Posterior cingulate gyrus (tissue), 11 donors: ENCODE data around the gene PPFIA4.

Experiments used
- DNase-seq, 10 donors: peaks; one replicate each; pipeline versions ENCODE4 v3.0.0 to v3.0.0-alpha.2; 2020 to 2021; ENCODE audit warnings: mixed read lengths in 3 of 10
- intact Hi-C: fragments of 100-400 bp; cut with DNase I; formaldehyde crosslinking; loops from one replicate; pipeline ENCODE4 v1.15.1; 2023

PPFIA4 gene

GRCh38 chr1:203077956-203078355 is 51.7 kb downstream of the PPFIA4 start:
- intact Hi-C loops, result loop anchor here (5.0 kb wide), 1 partner anchor 44 kb away; no protein-coding TSS in a partner anchor

GRCh38 chr1:203078478-203078877 is 52.2 kb downstream of the PPFIA4 start:
- DNase-seq, result no peak
- intact Hi-C loops, result loop anchor here (5.0 kb wide), 1 partner anchor 44 kb away; no protein-coding TSS in a partner anchor

More at GRCh38 chr1:203077956-203078355, 51.7 kb downstream of the PPFIA4 start:
- peak in 1 of 10 donors; percentile 42 for DNase-seq

- no peak for DNase-seq
- intact Hi-C loops, result no loop called here
These were observed 54.2 kb downstream of the PPFIA4 start for GRCh38 chr1:203080456-203080855.

GRCh38 chr1:203081465-203082230 is 55.4 kb downstream of the PPFIA4 start:
- intact Hi-C loops, result no loop called here
- DNase-seq, result no peak

GRCh38 chr1:203082231-203082505 is 55.9 kb downstream of the PPFIA4 start:
- intact Hi-C loops, result no loop called here
- no peak for DNase-seq

- no peak for DNase-seq
- intact Hi-C loops, result no loop called here
These were observed 56.5 kb downstream of the PPFIA4 start for GRCh38 chr1:203082571-203083462.

DNA sequence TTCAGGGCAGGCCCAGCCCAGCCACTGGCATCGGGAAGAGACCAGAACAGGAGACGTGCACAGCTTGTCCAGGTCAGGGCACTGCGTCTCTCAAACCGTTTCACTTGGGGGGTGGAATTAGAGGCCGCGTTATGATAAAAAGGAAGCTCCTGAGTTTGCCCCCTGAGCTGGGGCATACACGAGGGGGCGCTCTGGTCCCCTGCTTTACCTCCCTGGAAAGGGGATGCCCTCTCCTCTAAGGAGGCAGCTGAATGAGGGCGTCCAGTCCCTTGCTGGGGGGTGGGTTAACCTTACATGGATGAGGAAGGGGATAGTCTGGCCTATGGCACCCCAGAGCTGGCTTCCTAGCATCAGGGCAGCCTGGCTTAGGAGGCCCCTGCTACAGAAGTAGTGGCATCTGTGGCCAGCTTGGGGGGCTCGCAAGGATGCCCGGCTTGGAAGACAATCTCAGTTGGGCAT is 57.2 kb downstream of the PPFIA4 start:
- intact Hi-C loops, result no loop called here
- no peak for DNase-seq

GRCh38 chr1:203084588-203085527 is 58.6 kb downstream of the PPFIA4 start:
- intact Hi-C loops, result no loop called here
- no peak for DNase-seq

- intact Hi-C loops, result no loop called here
- no peak for DNase-seq
These were observed 59.5 kb downstream of the PPFIA4 start, which contains the start of gene MYOG for GRCh38 chr1:203085528-203086406. MYOG (minus strand) TSS chr1:203086012; CDS start chr1:203085961, 51 bp downstream.

DNA sequence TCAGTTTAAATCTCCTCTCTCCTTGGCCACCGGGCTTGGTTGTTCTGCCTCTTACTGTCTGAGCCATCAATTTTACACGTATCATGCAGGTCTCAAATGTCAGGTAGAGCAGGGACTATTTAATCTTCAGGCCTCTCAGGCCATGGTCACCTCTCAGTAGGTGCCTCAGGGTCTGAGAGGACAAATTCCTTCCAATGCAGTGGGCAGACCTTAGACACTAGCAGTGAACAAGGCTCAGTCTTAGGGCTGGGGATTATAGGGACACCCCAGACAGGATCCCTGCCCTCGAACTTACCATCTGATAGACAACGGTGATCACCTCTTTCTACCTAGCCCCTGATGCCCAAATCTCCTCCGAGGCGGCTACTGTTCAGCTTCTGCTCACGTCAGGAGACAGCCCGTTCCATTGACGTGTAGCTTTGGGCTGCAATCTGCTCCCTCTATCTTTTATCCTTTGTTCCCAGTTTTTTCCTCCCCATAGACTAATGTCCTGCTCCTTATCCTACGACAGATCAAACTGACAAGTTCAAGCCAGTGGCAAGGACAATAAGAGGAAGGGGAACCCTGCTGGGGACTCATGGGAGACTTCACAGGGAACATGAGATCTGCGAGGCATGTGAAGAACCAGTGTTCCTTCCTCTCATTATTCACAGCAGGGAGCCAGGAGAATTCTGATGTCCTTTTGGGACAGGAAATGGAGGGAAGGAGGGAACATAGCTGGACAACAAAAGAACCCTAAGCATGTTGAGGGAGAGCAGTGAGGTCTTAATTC is 60.9 kb downstream of the PPFIA4 start:
- DNase-seq, result no peak
- intact Hi-C loops, result no loop called here

DNA sequence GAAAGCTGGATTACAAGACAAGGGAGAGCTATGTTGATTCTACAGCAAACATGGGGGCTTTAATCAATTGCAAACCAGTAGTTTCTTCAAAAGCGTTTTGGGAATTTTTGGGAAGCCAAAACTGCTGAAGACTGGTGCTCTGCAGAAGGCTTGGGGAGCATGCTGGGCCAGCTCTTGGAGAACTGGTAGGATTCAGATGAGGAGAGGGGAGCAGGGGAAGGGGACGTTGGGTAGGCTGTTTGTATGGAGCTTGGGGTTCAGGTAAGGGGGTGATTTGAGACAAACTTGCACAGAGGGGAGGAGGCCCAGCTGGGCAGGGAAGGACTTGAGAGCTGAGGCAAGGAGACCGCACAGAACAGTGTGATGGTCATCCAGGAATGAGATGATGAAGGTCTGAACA is 62.1 kb downstream of the PPFIA4 start:
- intact Hi-C loops, result no loop called here
- DNase-seq, result no peak

DNA sequence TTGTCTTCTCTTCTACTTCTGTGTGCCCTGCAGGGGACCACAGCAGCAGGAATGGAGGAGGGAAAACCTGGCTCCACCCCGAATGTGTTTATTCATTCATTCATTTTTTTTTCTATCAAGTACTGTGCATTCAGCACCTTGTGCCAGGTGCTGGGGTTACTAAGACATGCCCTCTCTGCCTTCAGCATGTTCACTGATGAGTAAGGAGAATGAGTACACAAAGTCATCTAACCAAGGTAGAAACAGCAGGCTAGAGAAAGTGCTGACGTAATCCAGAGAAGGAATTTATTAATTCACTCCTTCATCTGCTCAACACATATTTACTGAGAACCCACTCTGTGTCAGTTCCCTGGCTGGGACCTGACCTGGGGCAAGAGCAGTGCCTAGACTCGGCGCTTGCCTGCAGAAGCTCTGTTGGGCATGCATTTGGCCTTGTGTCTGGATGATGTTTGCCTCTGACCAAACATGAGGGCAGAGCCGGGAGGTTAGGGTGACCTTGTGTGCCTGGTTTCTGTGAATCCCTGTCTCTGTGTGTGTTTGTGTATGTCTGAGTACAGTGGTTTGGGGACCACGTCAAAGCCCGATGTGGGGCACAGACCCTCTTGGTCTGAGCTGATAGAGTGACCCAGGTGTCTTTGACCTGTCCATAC is 62.8 kb downstream of the PPFIA4 start:
- DNase-seq, result no peak
- intact Hi-C loops, result no loop called here

GRCh38 chr1:203089651-203090045 is 63.4 kb downstream of the PPFIA4 start:
- DNase-seq, result peak in 2 of 10 donors; percentile 23 to 32
- intact Hi-C loops, result no loop called here

- intact Hi-C loops, result no loop called here
- no peak for DNase-seq
These were observed 64.3 kb downstream of the PPFIA4 start for GRCh38 chr1:203090421-203091198.

GRCh38 chr1:203091199-203091477 is 64.8 kb downstream of the PPFIA4 start:
- intact Hi-C loops, result no loop called here
- DNase-seq, result no peak

DNA sequence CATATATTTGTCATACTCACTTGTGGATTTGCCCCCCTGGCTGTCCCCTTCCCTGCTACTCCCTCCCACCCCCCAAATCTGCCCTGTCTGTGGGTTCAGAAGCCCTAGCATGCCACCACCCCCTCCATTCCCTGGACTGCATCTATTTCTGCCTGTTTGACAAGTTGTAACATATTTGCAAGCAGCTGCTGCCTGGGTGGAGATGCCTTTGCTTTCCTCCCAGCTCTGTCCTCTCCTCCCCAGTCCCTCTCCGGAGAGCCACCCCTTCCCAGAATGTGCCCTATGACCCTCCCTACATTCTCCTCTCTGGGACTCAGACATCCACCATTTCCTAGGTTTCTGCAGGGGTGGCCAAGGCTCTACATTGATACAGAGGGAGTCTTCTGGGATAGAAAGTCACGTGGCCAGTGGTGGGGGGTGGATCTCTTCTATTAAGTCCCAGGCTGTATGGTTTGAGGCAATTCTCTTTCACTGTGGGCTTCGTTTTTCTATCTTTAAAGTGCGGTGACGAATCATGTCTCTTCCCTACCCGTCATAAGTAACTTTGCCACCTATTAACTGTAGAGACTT is 65.6 kb downstream of the PPFIA4 start:
- DNase-seq, result no peak

DNA sequence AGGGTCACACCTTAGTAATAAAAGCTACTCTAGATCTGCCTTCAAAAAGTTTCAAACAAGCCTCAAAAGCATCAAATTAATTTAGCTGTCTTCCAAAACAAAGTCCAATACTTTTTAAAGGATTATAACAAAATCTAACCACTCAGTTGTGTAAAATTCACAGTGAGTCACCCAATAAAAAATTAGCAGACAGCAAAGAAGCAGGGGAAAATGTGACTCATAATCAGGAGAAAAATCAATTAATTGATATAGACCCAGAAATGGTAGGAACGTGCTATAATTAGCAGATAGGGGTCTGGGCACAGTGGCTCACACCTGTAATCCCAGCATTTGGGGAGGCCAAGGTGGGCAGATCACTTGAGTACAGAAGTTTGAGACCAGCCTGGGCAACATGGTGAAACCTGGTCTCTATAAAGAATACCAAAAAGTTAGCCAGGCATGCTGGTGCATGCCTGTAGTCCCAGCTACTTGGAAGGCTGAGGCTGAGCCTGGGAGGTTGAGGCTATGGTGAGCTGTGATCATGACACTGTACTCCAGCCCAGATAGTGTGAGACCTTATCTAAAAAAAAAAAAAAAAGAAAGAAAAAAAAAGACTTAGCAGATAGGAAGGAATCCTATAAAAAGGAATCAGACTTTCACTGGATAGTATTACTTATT is 67.6 kb downstream of the PPFIA4 start:
- intact Hi-C loops, result no loop called here
- DNase-seq, result no peak

More for the DNA sequence above, 65.6 kb downstream of the PPFIA4 start:
- intact Hi-C loops, result no loop called here
